Endodermal cell (in vitro differentiated cells): ENCODE data around the gene KCNQ1. TPM values are rescaled to one million over a fixed set of nuclear protein-coding genes. Genes with fewer than 3 reads are reported as not detected.

Experiments used
- DNase-seq: peaks from one replicate; pipeline ENCODE4 v3.0.0-alpha.2; 2017
- H3K27ac ChIP-seq: 2 replicates; pipeline ENCODE4 v1.5.1; 2013; ENCODE audit warnings: mild to moderate bottlenecking, low read depth, low read length, moderate library complexity
- H3K27me3 ChIP-seq: 2 replicates; pipeline ENCODE4 v1.6.1; 2013; ENCODE audit warnings: mild to moderate bottlenecking, low read length, moderate library complexity; ENCODE audit not compliant: insufficient read depth, control insufficient read depth, poor library complexity, severe bottlenecking
- H3K36me3 ChIP-seq: 2 replicates; pipeline ENCODE4 v1.7.0; 2013; ENCODE audit warnings: mild to moderate bottlenecking, low read length, moderate library complexity; ENCODE audit not compliant: control insufficient read depth, insufficient read depth
- H3K4me1 ChIP-seq: one replicate; pipeline ENCODE4 v1.7.0; 2013; ENCODE audit warnings: low read length; ENCODE audit not compliant: control insufficient read depth, insufficient read depth
- H3K4me3 ChIP-seq: 2 replicates; pipeline ENCODE4 v1.5.1; 2013; ENCODE audit warnings: mild to moderate bottlenecking, low read length, moderate library complexity
- H3K9ac ChIP-seq: 2 replicates; pipeline ENCODE4 v1.6.1; 2013; ENCODE audit warnings: mild to moderate bottlenecking, low read length, moderate library complexity; ENCODE audit not compliant: poor library complexity, severe bottlenecking; ENCODE audit errors: extremely low read depth
- H3K9me3 ChIP-seq: 2 replicates; pipeline ENCODE4 v1.6.1; 2013; ENCODE audit warnings: mild to moderate bottlenecking, low read length, moderate library complexity; ENCODE audit not compliant: control insufficient read depth
- H3K27ac Mint-ChIP-seq: 2 replicates; pipeline ENCODE4 v1.8.0; 2020; ENCODE audit warnings: mixed read lengths
- H3K27me3 Mint-ChIP-seq: 2 replicates; pipeline ENCODE4 v1.8.0; 2021; ENCODE audit warnings: mild to moderate bottlenecking, mixed read lengths; ENCODE audit not compliant: insufficient read depth
- H3K36me3 Mint-ChIP-seq: 2 replicates; pipeline ENCODE4 v1.8.0; 2020; ENCODE audit warnings: low read depth, mixed read lengths
- H3K4me1 Mint-ChIP-seq: 2 replicates; pipeline ENCODE4 v1.8.0; 2020; ENCODE audit warnings: mixed read lengths
- H3K4me3 Mint-ChIP-seq: 2 replicates; pipeline ENCODE4 v1.8.0; 2020; ENCODE audit warnings: mild to moderate bottlenecking, moderate library complexity, mixed read lengths
- H3K9me3 Mint-ChIP-seq: 2 replicates; pipeline ENCODE4 v1.8.0; 2020; ENCODE audit warnings: mild to moderate bottlenecking, mixed read lengths
- WGBS, 2 experiments: methylation state at CpG; one replicate each; pipeline versions ENCODE4 v1.1.5 to v1.1.7; 2013; ENCODE audit warnings: missing lambda C conversion rate in 2 of 2, mixed read lengths in 1 of 2; ENCODE audit not compliant: insufficient coverage in 1 of 2, insufficient read length in 1 of 2; 5-methylcytosine and 5-hydroxymethylcytosine counted together
- total RNA-seq, 2 donors: library from RNA; stranded (reverse); fragmentation: NEBNext Ultra II Directional in 1 of 2; extraction: Animal tissue kit (Norgen Biotek cat#: 25700) in 1 of 2; gene quantifications; 2 replicates in 1 of 2; 3 replicates in 1 of 2; pipeline ENCODE4 v1.2.1, GENCODE V29; 2021
- TF ChIP-seq, protein P1 (sequence below): fragments of 200-600 bp; sonication (generic); conservative IDR thresholded peaks from 2 replicates; pipeline ENCODE4 v1.5.0; 2021; ENCODE audit warnings: antibody characterized with exemption, mild to moderate bottlenecking

Gene KCNQ1
- total RNA-seq, 2 donors from 2014 or later: 1.8 to 3.5 TPM

DNA sequence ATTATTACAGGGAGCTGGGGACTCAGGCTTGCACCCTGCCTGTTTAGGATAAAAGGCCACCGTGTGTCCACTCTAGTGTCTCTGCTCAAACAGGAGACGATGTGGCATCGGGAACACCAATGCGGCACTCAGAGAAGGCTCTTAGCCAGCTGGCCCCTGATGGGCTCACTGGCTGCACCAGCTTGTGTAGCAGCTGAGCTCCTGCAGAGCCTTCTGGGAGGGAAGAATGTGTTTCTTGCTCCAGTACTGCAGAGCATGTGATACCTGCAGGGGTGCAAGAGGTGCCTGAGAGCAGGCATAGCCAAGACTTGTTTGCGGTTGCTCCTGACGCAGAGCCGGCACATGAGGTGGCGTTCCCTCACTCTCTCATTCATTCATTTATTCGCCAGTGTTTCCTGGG, 299.4 kb downstream of the KCNQ1 start:
- no peaks in the 10 kb centered on the region for H3K9me3 ChIP-seq
- peaks cover 8% of the 10 kb centered on the region for H3K4me1 ChIP-seq
- no peak overlapping the region for H3K4me3 ChIP-seq
- no peaks in the 10 kb centered on the region for H3K27me3 ChIP-seq
- H3K36me3 ChIP-seq: no peaks in the 10 kb centered on the region
- H3K4me1 Mint-ChIP-seq: peaks cover 17% of the 10 kb centered on the region
- DNase-seq: no peak
- no peak overlapping the region for H3K9ac ChIP-seq
- no peaks in the 10 kb centered on the region for H3K36me3 Mint-ChIP-seq
- TF ChIP-seq, protein P1, sequence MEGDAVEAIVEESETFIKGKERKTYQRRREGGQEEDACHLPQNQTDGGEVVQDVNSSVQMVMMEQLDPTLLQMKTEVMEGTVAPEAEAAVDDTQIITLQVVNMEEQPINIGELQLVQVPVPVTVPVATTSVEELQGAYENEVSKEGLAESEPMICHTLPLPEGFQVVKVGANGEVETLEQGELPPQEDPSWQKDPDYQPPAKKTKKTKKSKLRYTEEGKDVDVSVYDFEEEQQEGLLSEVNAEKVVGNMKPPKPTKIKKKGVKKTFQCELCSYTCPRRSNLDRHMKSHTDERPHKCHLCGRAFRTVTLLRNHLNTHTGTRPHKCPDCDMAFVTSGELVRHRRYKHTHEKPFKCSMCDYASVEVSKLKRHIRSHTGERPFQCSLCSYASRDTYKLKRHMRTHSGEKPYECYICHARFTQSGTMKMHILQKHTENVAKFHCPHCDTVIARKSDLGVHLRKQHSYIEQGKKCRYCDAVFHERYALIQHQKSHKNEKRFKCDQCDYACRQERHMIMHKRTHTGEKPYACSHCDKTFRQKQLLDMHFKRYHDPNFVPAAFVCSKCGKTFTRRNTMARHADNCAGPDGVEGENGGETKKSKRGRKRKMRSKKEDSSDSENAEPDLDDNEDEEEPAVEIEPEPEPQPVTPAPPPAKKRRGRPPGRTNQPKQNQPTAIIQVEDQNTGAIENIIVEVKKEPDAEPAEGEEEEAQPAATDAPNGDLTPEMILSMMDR: no peak
- no peak overlapping the region for H3K27ac ChIP-seq
- no peak overlapping the region for H3K27ac Mint-ChIP-seq
- peaks cover 31% of the 10 kb centered on the region for H3K27me3 Mint-ChIP-seq
- no peaks in the 10 kb centered on the region for H3K9me3 Mint-ChIP-seq
- 95 to 97% methylated on average over 9 of the region's 9 CpGs for WGBS, 2 experiments
- no peak overlapping the region for H3K4me3 Mint-ChIP-seq

GRCh38 chr11:2745511-2745910, 300.7 kb downstream of the KCNQ1 start:
- Histone ChIP-seq H3K36me3 (no peaks in the 10 kb centered on the region), H3K27me3 (no peaks in the 10 kb centered on the region), H3K9me3 (no peaks in the 10 kb centered on the region), H3K27ac (no peak overlapping the region), H3K9ac (no peak overlapping the region), H3K4me1 (peaks cover 8% of the 10 kb centered on the region), H3K4me3 (no peak overlapping the region)
- H3K27ac Mint-ChIP-seq: no peak overlapping the region
- no peaks in the 10 kb centered on the region for H3K9me3 Mint-ChIP-seq
- peaks cover 20% of the 10 kb centered on the region for H3K4me1 Mint-ChIP-seq
- H3K27me3 Mint-ChIP-seq: peaks cover 36% of the 10 kb centered on the region
- WGBS, 2 experiments: 91 to 92% methylated on average over 12 to 14 of the region's 14 CpGs
- no peaks in the 10 kb centered on the region for H3K36me3 Mint-ChIP-seq
- no peak for DNase-seq
- TF ChIP-seq, protein P1: no peak
- no peak overlapping the region for H3K4me3 Mint-ChIP-seq

GRCh38 chr11:2746401-2747247, 301.8 kb downstream of the KCNQ1 start:
- Mint-ChIP-seq H3K27ac (no peak overlapping the region), H3K27me3 (peaks cover 46% of the 10 kb centered on the region), H3K9me3 (no peaks in the 10 kb centered on the region), H3K4me1 (peaks cover 18% of the 10 kb centered on the region), H3K36me3 (no peaks in the 10 kb centered on the region), H3K4me3 (no peak overlapping the region)
- no peak overlapping the region for H3K9ac ChIP-seq
- WGBS, 2 experiments: 88 to 91% methylated on average over 17 to 24 of the region's 24 CpGs
- TF ChIP-seq, protein P1: no peak
- no peaks in the 10 kb centered on the region for H3K27me3 ChIP-seq
- H3K36me3 ChIP-seq: no peaks in the 10 kb centered on the region
- H3K4me3 ChIP-seq: no peak overlapping the region
- peaks cover 6% of the 10 kb centered on the region for H3K4me1 ChIP-seq
- DNase-seq: no peak
- H3K27ac ChIP-seq: no peak overlapping the region
- H3K9me3 ChIP-seq: no peaks in the 10 kb centered on the region
